HepG2 (cell line): ENCODE data around the gene NCOA3. TPM values are rescaled to one million over a fixed set of nuclear protein-coding genes. Genes with fewer than 3 reads are reported as not detected.

Source experiments
- ATAC-seq: fragments of 200-7000 bp; cut with Tn5 transposase; 3 replicates; pipeline ENCODE4 v1.9.1; 2020; ENCODE audit warnings: mild to moderate bottlenecking, moderate library complexity
- BruUV-seq: library from RNA; stranded (reverse); fragments of 400-500 nt; replicated peaks from 2 replicates; lab custom pipeline; 2021; lab: Mats Ljungman, UMichigan
- CTCF ChIA-PET: fragments of 300-600 bp; formaldehyde crosslinking; extraction: SDS; loops from one replicate; lab custom pipeline; 2021; ENCODE audit warnings: low total read pairs, inconsistent platforms, low intra/inter-chr PET ratio; lab: Yijun Ruan, JAX
- POLR2A ChIA-PET: fragments of 350-600 bp; sonication (Branson Sonifier 250); formaldehyde crosslinking; loops from one replicate; lab custom pipeline; 2020; ENCODE audit warnings: antibody characterized with exemption, inconsistent platforms; lab: Yijun Ruan, JAX
- DNase-seq: peaks from one replicate; pipeline ENCODE4 v3.0.0-alpha.2; 2015; ENCODE audit warnings: low spot score
- FAIRE-seq: peaks from 3 replicates; lab custom pipeline; 2011; peaks lifted over from hg19 to GRCh38; lab: Jason Lieb, UNC
- H2AFZ ChIP-seq: one replicate; pipeline ENCODE4 v1.6.1; 2011; ENCODE audit warnings: low read length, inconsistent platforms
- H3K27ac ChIP-seq: fragments of 300-600 bp; 3 replicates; pipeline ENCODE4 v1.8.0; 2011; ENCODE audit warnings: mixed run types, mild to moderate bottlenecking, mixed read lengths, low read length, inconsistent platforms; ENCODE audit not compliant: insufficient read depth; ENCODE audit errors: extremely low read length
- H3K27me3 ChIP-seq, 2 experiments: fragments of 200-600 bp in 1 of 2; 2 replicates in 1 of 2; 3 replicates in 1 of 2; pipeline versions ENCODE4 v1.6.0 to v1.8.0; 2011; ENCODE audit warnings: low read length in 2 of 2, mild to moderate bottlenecking in 2 of 2, moderate library complexity in 2 of 2, inconsistent platforms in 1 of 2; ENCODE audit not compliant: insufficient read depth in 2 of 2, control insufficient read depth in 1 of 2
- H3K36me3 ChIP-seq, 2 experiments: fragments of 200-600 bp in 1 of 2; replicated peaks in 1 of 2; 2 replicates in 1 of 2; 3 replicates in 1 of 2; pipeline versions ENCODE4 v1.5.1 to v1.8.0; 2011; ENCODE audit warnings: low read length in 2 of 2, inconsistent platforms in 1 of 2; ENCODE audit not compliant: insufficient read depth in 2 of 2, control insufficient read depth in 1 of 2
- H3K4me1 ChIP-seq: 2 replicates; pipeline ENCODE4 v1.5.1; 2012; ENCODE audit warnings: low read length, inconsistent platforms; ENCODE audit not compliant: insufficient read depth
- H3K4me2 ChIP-seq: 2 replicates; pipeline ENCODE4 v1.6.0; 2011; ENCODE audit warnings: low read depth, low read length, inconsistent platforms
- H3K4me3 ChIP-seq, 3 experiments: fragments of 200-600 bp in 1 of 3; sonication (generic), shearing (Covaris generic) in 1 of 3; replicated peaks in 1 of 3; 2 replicates each; pipeline ENCODE4 v1.5.1; 2011 to 2016; ENCODE audit warnings: low read length in 3 of 3, inconsistent platforms in 2 of 3, low read depth in 2 of 3, mild to moderate bottlenecking in 2 of 3, control low read depth in 1 of 3, mixed read lengths in 1 of 3; ENCODE audit not compliant: insufficient read depth in 1 of 3
- H3K79me2 ChIP-seq: one replicate; pipeline ENCODE4 v1.6.1; 2011; ENCODE audit warnings: low read length, inconsistent platforms; ENCODE audit not compliant: insufficient read depth
- H3K9ac ChIP-seq: 2 replicates; pipeline ENCODE4 v1.6.0; 2011; ENCODE audit warnings: mild to moderate bottlenecking, low read depth, low read length, inconsistent platforms; ENCODE audit not compliant: insufficient read depth
- H3K9me3 ChIP-seq: 2 replicates; pipeline ENCODE4 v1.5.1; 2012; ENCODE audit warnings: mild to moderate bottlenecking, low read length
- H4K20me1 ChIP-seq: 2 replicates; pipeline ENCODE4 v1.6.0; 2011; ENCODE audit warnings: inconsistent platforms, mild to moderate bottlenecking, low read length, moderate library complexity; ENCODE audit not compliant: insufficient read depth
- HNRNPL ChIP-seq: fragments of 200-400 bp; formaldehyde crosslinking; IDR thresholded peaks from 2 replicates; pipeline ENCODE4 v1.6.1; 2017; ENCODE audit warnings: mild to moderate bottlenecking, low read depth, low read length
- IKZF4 ChIP-seq: sonication (generic); formaldehyde crosslinking; IDR thresholded peaks from 2 replicates; pipeline ENCODE4 v1.5.1; 2020; ENCODE audit warnings: borderline replicate concordance, mild to moderate bottlenecking, low read depth, missing genetic modification reagents; ENCODE audit errors: not compliant biosample characterization
- NBN ChIP-seq: fragments of 450-650 bp; conservative IDR thresholded peaks from 2 replicates; pipeline ENCODE4 v1.6.1; 2017
- NR0B2 ChIP-seq: sonication (generic); formaldehyde crosslinking; IDR thresholded peaks from 2 replicates; pipeline ENCODE4 v1.4.0; 2020; ENCODE audit warnings: mild to moderate bottlenecking, missing genetic modification reagents
- SIX4 ChIP-seq: sonication (generic); formaldehyde crosslinking; IDR thresholded peaks from 2 replicates; pipeline ENCODE4 v1.4.0; 2020; ENCODE audit warnings: missing genetic modification reagents
- SP140L ChIP-seq: sonication (generic); formaldehyde crosslinking; IDR thresholded peaks from 2 replicates; pipeline ENCODE4 v1.4.0; 2020; ENCODE audit warnings: missing genetic modification reagents, borderline replicate concordance
- THAP7 ChIP-seq: sonication (generic); formaldehyde crosslinking; IDR thresholded peaks from 2 replicates; pipeline ENCODE4 v1.8.1; 2023; ENCODE audit warnings: mild to moderate bottlenecking, missing genetic modification reagents
- YEATS4 ChIP-seq: sonication (generic); formaldehyde crosslinking; IDR thresholded peaks from 2 replicates; pipeline ENCODE4 v1.4.0; 2020; ENCODE audit warnings: missing genetic modification reagents, borderline replicate concordance
- ZNF597 ChIP-seq: sonication (generic); formaldehyde crosslinking; IDR thresholded peaks from 2 replicates; pipeline ENCODE4 v1.5.0; 2020; ENCODE audit warnings: missing genetic modification reagents
- ZNF652 ChIP-seq: IDR thresholded peaks from 2 replicates; pipeline ENCODE4 v1.6.1; 2016; ENCODE audit warnings: low read depth, borderline replicate concordance
- ZNF776 ChIP-seq: sonication (generic); formaldehyde crosslinking; IDR thresholded peaks from 2 replicates; pipeline ENCODE4 v1.4.0; 2020; ENCODE audit warnings: mild to moderate bottlenecking, missing genetic modification reagents
- WGBS: methylation state at CpG from one replicate; pipeline ENCODE4 v1.1.6; 2017; ENCODE audit warnings: low lambda C conversion rate; 5-methylcytosine and 5-hydroxymethylcytosine counted together
- in situ Hi-C: cut with HindIII; loops from 2 replicates; pipeline ENCODE4 v1.10.0; 2017; ENCODE audit warnings: low pct_unique_long_range_greater_than_20kb; ENCODE audit not compliant: extremely low pct_ligation_motif_present
- intact Hi-C: fragments of 100-400 bp; cut with micrococcal nuclease; formaldehyde crosslinking; loops from one replicate; pipeline ENCODE4 v1.10.0; 2022; ENCODE audit not compliant: unreplicated experiment
- polyA plus RNA-seq, 8 experiments: library from polyadenylated mRNA; depleted of rRNA in 3 of 8; stranded (reverse) in 7 of 8; unstranded in 1 of 8; fragments of >200 nt; fragmentation: Illumina TruSeq in 4 of 8; extraction: Trizol in 4 of 8; gene quantifications; 2 replicates each; pipeline versions ENCODE4 v1.2.1 to v1.2.3, GENCODE V29; 2011 to 2016; ENCODE audit warnings: low read depth in 4 of 8, missing spikeins in 1 of 8, mixed read lengths in 1 of 8; ENCODE audit not compliant: insufficient read depth in 1 of 8
- total RNA-seq, 5 experiments: library from RNA; depleted of rRNA; stranded (reverse); fragments of >200 nt; fragmentation: Illumina TruSeq; extraction: Trizol; gene quantifications; 2 replicates each; pipeline ENCODE4 v1.2.3, GENCODE V29; 2016; ENCODE audit warnings: low read depth in 1 of 5
- TF ChIP-seq, protein P1 (sequence below): sonication (generic); formaldehyde crosslinking; IDR thresholded peaks from 2 replicates; pipeline ENCODE4 v1.8.1; 2023; ENCODE audit warnings: missing genetic modification reagents, mild to moderate bottlenecking, borderline replicate concordance

The NCOA3 gene
- total and polyA plus RNA-seq, 2 of the 13 experiments (the other 11 are each of a cell fraction or from before 2014, with no cell fraction given): 35.0 to 56.8 TPM

DNA sequence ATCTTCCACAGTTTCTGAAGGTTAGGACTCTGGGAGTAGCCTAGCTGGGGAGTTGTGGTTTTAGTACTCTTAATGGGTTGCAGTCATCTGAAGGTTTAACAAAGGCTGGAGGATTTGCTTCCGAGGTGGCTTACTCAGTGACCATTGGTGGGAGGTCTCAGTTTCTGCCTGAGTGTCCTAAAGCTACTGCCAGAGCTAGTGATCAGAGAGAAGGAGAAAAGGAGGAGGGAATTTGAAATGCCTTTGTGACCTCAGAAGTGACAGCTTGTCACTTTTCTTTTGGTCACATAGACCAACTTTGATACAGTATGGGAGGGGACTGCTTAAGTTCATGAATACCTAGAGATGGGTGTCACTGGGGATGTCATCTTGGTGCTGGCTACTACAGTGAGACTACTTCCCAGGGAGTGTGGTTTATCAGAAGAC lies 41.3 kb downstream of the NCOA3 start:
- H3K36me3 ChIP-seq: peaks cover 1 to 4% of the 10 kb centered on the region in 2 experiments; a peak in 2 of 5 replicates
- DNase-seq (no peak), ATAC-seq (peak; percentile 49), FAIRE-seq (no peak)
- 86% methylated on average over 1 of the region's 1 CpG for WGBS
- no peaks in the 10 kb centered on the region for H3K27me3 ChIP-seq
- H3K9me3 ChIP-seq: no peaks in the 10 kb centered on the region
- BruUV-seq: no TSS peak
- peaks cover 45% of the 10 kb centered on the region for H3K4me1 ChIP-seq
- peaks cover 94% of the 10 kb centered on the region for H3K79me2 ChIP-seq
- H2AFZ ChIP-seq: no peak overlapping the region
- TF ChIP-seq ZNF652 (CRISPR knock-in tag) (no peak), IKZF4 (CRISPR knock-in tag) (peak; percentile 24)
- TF ChIP-seq, protein P1, sequence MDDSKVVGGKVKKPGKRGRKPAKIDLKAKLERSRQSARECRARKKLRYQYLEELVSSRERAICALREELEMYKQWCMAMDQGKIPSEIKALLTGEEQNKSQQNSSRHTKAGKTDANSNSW (CRISPR knock-in tag): 0 out of 2 replicates have a peak, but pooled peaks have one; percentile 37
- intact Hi-C loops (no loop called here), in situ Hi-C loops (no loop called here)
- CTCF ChIA-PET: no interaction called here
- no peak overlapping the region for H3K9ac ChIP-seq
- POLR2A ChIA-PET: no interaction called here
- no peak overlapping the region for H3K4me2 ChIP-seq
- H4K20me1 ChIP-seq: peaks cover 7% of the 10 kb centered on the region; the same call in 1 of the 2 replicates
- peak overlapping the region; percentile 3 for H3K27ac ChIP-seq
- H3K4me3 ChIP-seq: no peak overlapping the region

- ATAC-seq (no peak), DNase-seq (no peak), FAIRE-seq (no peak)
- H3K9me3 ChIP-seq: no peaks in the 10 kb centered on the region
- H4K20me1 ChIP-seq: peaks cover 9% of the 10 kb centered on the region; the same call in 1 of the 2 replicates
- TF ChIP-seq ZNF776 (no peak), ZNF597 (CRISPR knock-in tag) (no peak), SP140L (CRISPR knock-in tag) (no peak), THAP7 (CRISPR knock-in tag) (no peak), SIX4 (CRISPR knock-in tag) (no peak), NR0B2 (CRISPR knock-in tag) (no peak), HNRNPL (no peak), NBN (no peak), YEATS4 (CRISPR knock-in tag) (no peak)
- no peak overlapping the region for H3K4me3 ChIP-seq
- no peaks in the 10 kb centered on the region for H3K27me3 ChIP-seq
- ChIA-PET CTCF (no interaction called here), POLR2A (interaction anchor here (0.7 to 0.8 kb wide), 2 partner anchors 42 to 129 kb away, joined by 3 to 9 read pairs; partner anchors contain the start of gene NCOA3)
- intact Hi-C loops: no loop called here
- in situ Hi-C loops: no loop called here
- peaks cover 1 to 4% of the 10 kb centered on the region in 2 experiments; a peak in 2 of 5 replicates for H3K36me3 ChIP-seq
- BruUV-seq: no TSS peak
- 96% methylated on average over 2 of the region's 2 CpGs for WGBS
- no peak overlapping the region for H3K9ac ChIP-seq
- H3K4me1 ChIP-seq: peaks cover 41% of the 10 kb centered on the region
- no peak overlapping the region for H3K27ac ChIP-seq
- no peak overlapping the region for H3K4me2 ChIP-seq
- no peak overlapping the region for H2AFZ ChIP-seq
- peaks cover 91% of the 10 kb centered on the region for H3K79me2 ChIP-seq
Measured at GRCh38 chr20:47544240-47544639, 42.6 kb downstream of the NCOA3 start.
